OCI-LY3 (cell line): Measurements from ENCODE around the gene PCGF1.

ENCODE experiments used
- EZH2phosphoT487 ChIP-seq: fragments of 200-600 bp; shearing (Covaris generic); IDR thresholded peaks from 2 replicates; pipeline ENCODE4 v1.6.1; 2018; ENCODE audit warnings: antibody characterized with exemption, mixed run types, low read depth
- TF ChIP-seq, protein P1 (sequence below): fragments of 200-600, 300-600 bp; sonication (generic); IDR thresholded peaks from 2 replicates; pipeline ENCODE4 v1.5.1; 2014; ENCODE audit warnings: antibody characterized with exemption, low read length, low read depth

- TF ChIP-seq EZH2phosphoT487: no peak
- TF ChIP-seq, protein P1, sequence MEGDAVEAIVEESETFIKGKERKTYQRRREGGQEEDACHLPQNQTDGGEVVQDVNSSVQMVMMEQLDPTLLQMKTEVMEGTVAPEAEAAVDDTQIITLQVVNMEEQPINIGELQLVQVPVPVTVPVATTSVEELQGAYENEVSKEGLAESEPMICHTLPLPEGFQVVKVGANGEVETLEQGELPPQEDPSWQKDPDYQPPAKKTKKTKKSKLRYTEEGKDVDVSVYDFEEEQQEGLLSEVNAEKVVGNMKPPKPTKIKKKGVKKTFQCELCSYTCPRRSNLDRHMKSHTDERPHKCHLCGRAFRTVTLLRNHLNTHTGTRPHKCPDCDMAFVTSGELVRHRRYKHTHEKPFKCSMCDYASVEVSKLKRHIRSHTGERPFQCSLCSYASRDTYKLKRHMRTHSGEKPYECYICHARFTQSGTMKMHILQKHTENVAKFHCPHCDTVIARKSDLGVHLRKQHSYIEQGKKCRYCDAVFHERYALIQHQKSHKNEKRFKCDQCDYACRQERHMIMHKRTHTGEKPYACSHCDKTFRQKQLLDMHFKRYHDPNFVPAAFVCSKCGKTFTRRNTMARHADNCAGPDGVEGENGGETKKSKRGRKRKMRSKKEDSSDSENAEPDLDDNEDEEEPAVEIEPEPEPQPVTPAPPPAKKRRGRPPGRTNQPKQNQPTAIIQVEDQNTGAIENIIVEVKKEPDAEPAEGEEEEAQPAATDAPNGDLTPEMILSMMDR: no peak
These were observed 35.5 kb upstream of the PCGF1 start for GRCh38 chr2:74542978-74543377.
